HEK293 (cell line): ENCODE measurements around the gene ATP8A2.

Experiments used
- CTCF ChIA-PET: fragments of 350-600 bp; formaldehyde crosslinking; extraction: SDS; loops from one replicate; lab custom pipeline; 2021; ENCODE audit warnings: antibody characterized with exemption; lab: Yijun Ruan, JAX
- POLR2A ChIA-PET: fragments of 300-600 bp; formaldehyde crosslinking; extraction: SDS; loops from one replicate; lab custom pipeline; 2020; ENCODE audit warnings: antibody characterized with exemption, inconsistent platforms; lab: Yijun Ruan, JAX
- H3K27ac ChIP-seq: fragments of 200-500 bp; sonication (Bioruptor generic); 2 replicates; pipeline ENCODE4 v1.5.1; 2014; ENCODE audit warnings: low read depth, low read length, control low read depth, inconsistent platforms; ENCODE audit errors: extremely low read depth
- H3K36me3 ChIP-seq, 2 experiments: fragments of 200-500 bp in 1 of 2; sonication (Bioruptor generic) in 1 of 2; 1 replicate in 1 of 2; 2 replicates in 1 of 2; pipeline ENCODE4 v1.5.1; 2014 to 2017; ENCODE audit warnings: inconsistent platforms in 2 of 2, low read length in 2 of 2; ENCODE audit not compliant: control insufficient read depth in 2 of 2, insufficient read depth in 1 of 2
- H3K4me1 ChIP-seq: fragments of 200-500 bp; sonication (Bioruptor generic); 2 replicates; pipeline ENCODE4 v1.5.1; 2014; ENCODE audit warnings: mild to moderate bottlenecking, low read length, inconsistent platforms; ENCODE audit not compliant: control insufficient read depth, insufficient read depth
- H3K4me3 ChIP-seq: 2 replicates; pipeline ENCODE4 v1.5.1; 2011; ENCODE audit warnings: low read depth, mild to moderate bottlenecking, control low read depth, low read length, moderate library complexity
- H3K9me3 ChIP-seq: fragments of 200-500 bp; sonication (Bioruptor generic); 2 replicates; pipeline ENCODE4 v1.5.1; 2014; ENCODE audit warnings: low read depth, low read length, inconsistent platforms; ENCODE audit not compliant: control insufficient read depth, insufficient read depth
- BCL11A ChIP-seq: fragments of 450-650 bp; formaldehyde crosslinking; IDR thresholded peaks from 2 replicates; pipeline ENCODE4 v1.5.1; 2016; ENCODE audit warnings: low read depth, missing biosample characterization, missing genetic modification characterization
- FEZF1 ChIP-seq: fragments of 450-650 bp; formaldehyde crosslinking; IDR thresholded peaks from 2 replicates; pipeline ENCODE4 v1.5.1; 2016; ENCODE audit warnings: missing biosample characterization, missing genetic modification characterization
- KLF10 ChIP-seq: fragments of 450-650 bp; IDR thresholded peaks from 2 replicates; pipeline ENCODE4 v1.5.1; 2018; ENCODE audit warnings: missing biosample characterization, mild to moderate bottlenecking, missing genetic modification characterization
- KLF7 ChIP-seq: fragments of 450-650 bp; formaldehyde crosslinking; IDR thresholded peaks from 2 replicates; pipeline ENCODE4 v1.5.1; 2016; ENCODE audit warnings: missing biosample characterization, missing genetic modification characterization, borderline replicate concordance
- OVOL3 ChIP-seq: fragments of 450-650 bp; formaldehyde crosslinking; IDR thresholded peaks from 2 replicates; pipeline ENCODE4 v1.5.1; 2016; ENCODE audit warnings: missing biosample characterization, missing genetic modification characterization
- SP7 ChIP-seq: fragments of 450-650 bp; formaldehyde crosslinking; IDR thresholded peaks from 2 replicates; pipeline ENCODE4 v1.5.1; 2016; ENCODE audit warnings: missing biosample characterization, missing genetic modification characterization
- ZBTB21 ChIP-seq: fragments of 450-650 bp; formaldehyde crosslinking; IDR thresholded peaks from 2 replicates; pipeline ENCODE4 v1.5.1; 2017; ENCODE audit warnings: missing biosample characterization, missing genetic modification characterization
- ZBTB8A ChIP-seq: fragments of 450-650 bp; formaldehyde crosslinking; IDR thresholded peaks from 2 replicates; pipeline ENCODE4 v1.5.1; 2016; ENCODE audit warnings: missing biosample characterization, missing genetic modification characterization
- ZNF174 ChIP-seq: fragments of 450-650 bp; formaldehyde crosslinking; IDR thresholded peaks from 2 replicates; pipeline ENCODE4 v1.5.0; 2017; ENCODE audit warnings: missing biosample characterization, mild to moderate bottlenecking, missing genetic modification characterization
- ZNF19 ChIP-seq: fragments of 450-650 bp; formaldehyde crosslinking; IDR thresholded peaks from 2 replicates; pipeline ENCODE4; 2016; ENCODE audit warnings: missing biosample characterization, missing genetic modification characterization, low read depth
- ZNF239 ChIP-seq: fragments of 450-650 bp; formaldehyde crosslinking; IDR thresholded peaks from 2 replicates; pipeline ENCODE4 v1.5.1; 2016; ENCODE audit warnings: missing biosample characterization, missing genetic modification characterization
- ZNF280C ChIP-seq: fragments of 450-650 bp; formaldehyde crosslinking; IDR thresholded peaks from 2 replicates; pipeline ENCODE4 v1.5.1; 2016; ENCODE audit warnings: missing biosample characterization, missing genetic modification characterization
- ZNF366 ChIP-seq: fragments of 450-650 bp; formaldehyde crosslinking; conservative IDR thresholded peaks from 2 replicates; pipeline ENCODE4 v1.5.1; 2016; ENCODE audit warnings: missing biosample characterization, missing genetic modification characterization
- ZNF394 ChIP-seq: fragments of 450-650 bp; formaldehyde crosslinking; IDR thresholded peaks from 2 replicates; pipeline ENCODE4 v1.5.1; 2016; ENCODE audit warnings: missing biosample characterization, missing genetic modification characterization, mild to moderate bottlenecking, moderate library complexity, borderline replicate concordance
- ZNF404 ChIP-seq: fragments of 450-650 bp; formaldehyde crosslinking; IDR thresholded peaks from 2 replicates; pipeline ENCODE4 v1.5.1; 2017; ENCODE audit warnings: missing biosample characterization, missing genetic modification characterization
- ZNF416 ChIP-seq: fragments of 450-650 bp; formaldehyde crosslinking; IDR thresholded peaks from 2 replicates; pipeline ENCODE4 v1.5.1; 2016; ENCODE audit warnings: missing biosample characterization, missing genetic modification characterization
- ZNF488 ChIP-seq: fragments of 450-650 bp; formaldehyde crosslinking; IDR thresholded peaks from 2 replicates; pipeline ENCODE4 v1.5.1; 2016; ENCODE audit warnings: missing biosample characterization, missing genetic modification characterization
- ZNF501 ChIP-seq: fragments of 450-650 bp; formaldehyde crosslinking; IDR thresholded peaks from 2 replicates; pipeline ENCODE4 v1.5.1; 2016; ENCODE audit warnings: missing biosample characterization, missing genetic modification characterization
- ZNF561 ChIP-seq: fragments of 450-650 bp; IDR thresholded peaks from 2 replicates; pipeline ENCODE4 v1.5.1; 2018; ENCODE audit warnings: missing biosample characterization, missing genetic modification characterization, borderline replicate concordance
- ZNF621 ChIP-seq: fragments of 450-650 bp; formaldehyde crosslinking; IDR thresholded peaks from 2 replicates; pipeline ENCODE4 v1.5.1; 2017; ENCODE audit warnings: missing biosample characterization, missing genetic modification characterization
- ZNF624 ChIP-seq: fragments of 450-650 bp; formaldehyde crosslinking; IDR thresholded peaks from 2 replicates; pipeline ENCODE4 v1.5.1; 2017; ENCODE audit warnings: missing biosample characterization, missing genetic modification characterization
- ZNF670 ChIP-seq: fragments of 450-650 bp; formaldehyde crosslinking; IDR thresholded peaks from 2 replicates; pipeline ENCODE4 v1.5.1; 2016; ENCODE audit warnings: missing biosample characterization, missing genetic modification characterization, low read depth
- ZNF677 ChIP-seq: fragments of 450-650 bp; IDR thresholded peaks from 2 replicates; pipeline ENCODE4 v1.5.0; 2018; ENCODE audit warnings: missing biosample characterization, mild to moderate bottlenecking, missing genetic modification characterization, moderate library complexity
- ZNF747 ChIP-seq: fragments of 450-650 bp; formaldehyde crosslinking; IDR thresholded peaks from 2 replicates; pipeline ENCODE4 v1.5.1; 2016; ENCODE audit warnings: missing biosample characterization, missing genetic modification characterization
- TF ChIP-seq, protein P1 (sequence below): fragments of 450-650 bp; formaldehyde crosslinking; conservative IDR thresholded peaks from 2 replicates; pipeline ENCODE4 v1.5.1; 2016; ENCODE audit warnings: low read depth, missing biosample characterization, missing genetic modification characterization
- TF ChIP-seq, protein P2 (sequence below): fragments of 450-650 bp; formaldehyde crosslinking; IDR thresholded peaks from 2 replicates; pipeline ENCODE4 v1.5.1; 2016; ENCODE audit warnings: missing biosample characterization, missing genetic modification characterization

ATP8A2 gene

GRCh38 chr13:25840931-25841330 is 469.2 kb downstream of the ATP8A2 start:
- CTCF ChIA-PET = no interaction called here
- H3K4me1 ChIP-seq = no peaks in the 10 kb centered on the region

DNA sequence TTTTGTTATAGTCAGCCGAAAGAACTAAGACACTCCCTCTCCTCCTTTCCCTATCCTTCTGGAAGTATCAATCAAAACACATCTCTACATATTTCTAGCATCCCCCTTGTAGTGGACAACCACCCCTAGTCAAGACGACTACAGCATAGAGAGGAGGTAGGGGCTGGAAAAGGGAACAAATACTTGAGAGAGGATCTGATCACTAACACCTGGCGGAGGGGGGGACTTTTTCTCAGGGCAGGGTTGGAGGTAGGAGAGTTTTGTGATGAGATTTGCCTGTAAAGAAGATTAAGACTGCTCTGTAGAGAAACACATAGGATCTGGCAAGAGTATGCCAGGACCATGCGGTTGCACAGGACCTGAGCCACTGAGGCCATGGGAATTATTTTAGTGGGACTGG is 471.9 kb downstream of the ATP8A2 start:
- Histone ChIP-seq H3K27ac (no peak overlapping the region), H3K4me3 (no peak overlapping the region), H3K36me3 (no peaks in the 10 kb centered on the region)
- no peak for TF ChIP-seq BCL11A (tag by site-specific recombination)
- no peak for TF ChIP-seq ZNF174 (tag by site-specific recombination)
- no peak for TF ChIP-seq KLF7 (tag by site-specific recombination)
- TF ChIP-seq ZNF394 (tag by site-specific recombination) = no peak
- TF ChIP-seq ZNF624 (tag by site-specific recombination) = no peak
- TF ChIP-seq ZNF501 (tag by site-specific recombination) = no peak
- TF ChIP-seq ZNF561 (tag by site-specific recombination) = no peak
- TF ChIP-seq, all 188 proteins: peak for 0
- H3K4me1 ChIP-seq = no peaks in the 10 kb centered on the region
- ChIA-PET POLR2A (no interaction called here), CTCF (no interaction called here)
- no peaks in the 10 kb centered on the region for H3K9me3 ChIP-seq

More at GRCh38 chr13:25840931-25841330, 469.2 kb downstream of the ATP8A2 start:
- no peaks in the 10 kb centered on the region for H3K36me3 ChIP-seq
- no peaks in the 10 kb centered on the region for H3K9me3 ChIP-seq
- no peak overlapping the region for H3K4me3 ChIP-seq
- no peak for TF ChIP-seq ZNF670 (tag by site-specific recombination)
- TF ChIP-seq, protein P1, sequence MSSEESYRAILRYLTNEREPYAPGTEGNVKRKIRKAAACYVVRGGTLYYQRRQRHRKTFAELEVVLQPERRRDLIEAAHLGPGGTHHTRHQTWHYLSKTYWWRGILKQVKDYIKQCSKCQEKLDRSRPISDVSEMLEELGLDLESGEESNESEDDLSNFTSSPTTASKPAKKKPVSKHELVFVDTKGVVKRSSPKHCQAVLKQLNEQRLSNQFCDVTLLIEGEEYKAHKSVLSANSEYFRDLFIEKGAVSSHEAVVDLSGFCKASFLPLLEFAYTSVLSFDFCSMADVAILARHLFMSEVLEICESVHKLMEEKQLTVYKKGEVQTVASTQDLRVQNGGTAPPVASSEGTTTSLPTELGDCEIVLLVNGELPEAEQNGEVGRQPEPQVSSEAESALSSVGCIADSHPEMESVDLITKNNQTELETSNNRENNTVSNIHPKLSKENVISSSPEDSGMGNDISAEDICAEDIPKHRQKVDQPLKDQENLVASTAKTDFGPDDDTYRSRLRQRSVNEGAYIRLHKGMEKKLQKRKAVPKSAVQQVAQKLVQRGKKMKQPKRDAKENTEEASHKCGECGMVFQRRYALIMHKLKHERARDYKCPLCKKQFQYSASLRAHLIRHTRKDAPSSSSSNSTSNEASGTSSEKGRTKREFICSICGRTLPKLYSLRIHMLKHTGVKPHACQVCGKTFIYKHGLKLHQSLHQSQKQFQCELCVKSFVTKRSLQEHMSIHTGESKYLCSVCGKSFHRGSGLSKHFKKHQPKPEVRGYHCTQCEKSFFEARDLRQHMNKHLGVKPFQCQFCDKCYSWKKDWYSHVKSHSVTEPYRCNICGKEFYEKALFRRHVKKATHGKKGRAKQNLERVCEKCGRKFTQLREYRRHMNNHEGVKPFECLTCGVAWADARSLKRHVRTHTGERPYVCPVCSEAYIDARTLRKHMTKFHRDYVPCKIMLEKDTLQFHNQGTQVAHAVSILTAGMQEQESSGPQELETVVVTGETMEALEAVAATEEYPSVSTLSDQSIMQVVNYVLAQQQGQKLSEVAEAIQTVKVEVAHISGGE (tag by site-specific recombination) = no peak
- TF ChIP-seq ZBTB8A (tag by site-specific recombination) = no peak
- TF ChIP-seq ZNF366 (tag by site-specific recombination) = no peak
- no peak for TF ChIP-seq ZNF239
- no peak for TF ChIP-seq ZNF747 (tag by site-specific recombination)
- TF ChIP-seq, protein P2, sequence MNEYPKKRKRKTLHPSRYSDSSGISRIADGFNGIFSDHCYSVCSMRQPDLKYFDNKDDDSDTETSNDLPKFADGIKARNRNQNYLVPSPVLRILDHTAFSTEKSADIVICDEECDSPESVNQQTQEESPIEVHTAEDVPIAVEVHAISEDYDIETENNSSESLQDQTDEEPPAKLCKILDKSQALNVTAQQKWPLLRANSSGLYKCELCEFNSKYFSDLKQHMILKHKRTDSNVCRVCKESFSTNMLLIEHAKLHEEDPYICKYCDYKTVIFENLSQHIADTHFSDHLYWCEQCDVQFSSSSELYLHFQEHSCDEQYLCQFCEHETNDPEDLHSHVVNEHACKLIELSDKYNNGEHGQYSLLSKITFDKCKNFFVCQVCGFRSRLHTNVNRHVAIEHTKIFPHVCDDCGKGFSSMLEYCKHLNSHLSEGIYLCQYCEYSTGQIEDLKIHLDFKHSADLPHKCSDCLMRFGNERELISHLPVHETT = no peak
- TF ChIP-seq FEZF1 (tag by site-specific recombination) = no peak
- TF ChIP-seq ZNF488 (tag by site-specific recombination) = no peak
- no peak for TF ChIP-seq ZNF621
- no peak for TF ChIP-seq ZNF280C
- TF ChIP-seq ZNF416 (tag by site-specific recombination) = no peak
- no peak for TF ChIP-seq OVOL3 (tag by site-specific recombination)
- TF ChIP-seq ZNF677 (tag by site-specific recombination) = no peak
- no peak for TF ChIP-seq SP7 (tag by site-specific recombination)
- no peak for TF ChIP-seq ZNF561 (tag by site-specific recombination)
- TF ChIP-seq KLF10 (tag by site-specific recombination) = no peak
- TF ChIP-seq ZNF404 (tag by site-specific recombination) = no peak
- no peak for TF ChIP-seq ZBTB21 (tag by site-specific recombination)
- TF ChIP-seq ZNF19 (tag by site-specific recombination) = no peak
- H3K27ac ChIP-seq = no peak overlapping the region
- POLR2A ChIA-PET = no interaction called here
